DOHH2 (cell line): ENCODE measurements around the gene CTPS2.

Source experiments
- H3F3A ChIP-seq: fragments of 200-600 bp; sonication (generic), shearing (Covaris generic); 2 replicates; pipeline ENCODE4 v1.6.0; 2016; ENCODE audit warnings: antibody characterized with exemption, mild to moderate bottlenecking; ENCODE audit not compliant: control insufficient read depth, insufficient read depth
- H3K27ac ChIP-seq: fragments of 200-600 bp; sonication (generic); 2 replicates; pipeline ENCODE4 v1.5.1; 2014; ENCODE audit warnings: low read depth, mild to moderate bottlenecking, low read length, moderate library complexity
- H3K27me3 ChIP-seq: fragments of 200-600 bp; sonication (generic); 2 replicates; pipeline ENCODE4 v1.6.1; 2014; ENCODE audit warnings: mild to moderate bottlenecking, low read length, mixed read lengths; ENCODE audit not compliant: control insufficient read depth
- H3K36me3 ChIP-seq: fragments of 200-600 bp; sonication (generic); 2 replicates; pipeline ENCODE4 v1.6.1; 2014; ENCODE audit warnings: mild to moderate bottlenecking, low read length, moderate library complexity, mixed read lengths; ENCODE audit not compliant: control insufficient read depth
- H3K4me1 ChIP-seq: fragments of 200-600 bp; sonication (generic); 2 replicates; pipeline ENCODE4 v1.6.1; 2014; ENCODE audit warnings: mild to moderate bottlenecking, low read length, mixed read lengths; ENCODE audit not compliant: control insufficient read depth
- H3K4me2 ChIP-seq: fragments of 200-600 bp; sonication (generic); 2 replicates; pipeline ENCODE4 v1.6.0; 2014; ENCODE audit warnings: mild to moderate bottlenecking, low read length, moderate library complexity
- H3K4me3 ChIP-seq: fragments of 200-600 bp; sonication (generic); 2 replicates; pipeline ENCODE4 v1.5.1; 2014; ENCODE audit warnings: mild to moderate bottlenecking, low read length, mixed read lengths
- H3K79me2 ChIP-seq: fragments of 200-600 bp; sonication (generic); 2 replicates; pipeline ENCODE4 v1.6.1; 2014; ENCODE audit warnings: mild to moderate bottlenecking, low read length, mixed read lengths; ENCODE audit not compliant: control insufficient read depth
- H3K9me2 ChIP-seq: fragments of 200-600 bp; sonication (generic); replicated peaks from 2 replicates; pipeline ENCODE4 v1.6.1; 2014; ENCODE audit warnings: mild to moderate bottlenecking, low read length, mixed read lengths; ENCODE audit not compliant: control insufficient read depth
- H3K9me3 ChIP-seq: fragments of 200-600 bp; sonication (generic); 2 replicates; pipeline ENCODE4 v1.6.1; 2014; ENCODE audit warnings: antibody characterized with exemption, low read length, mixed read lengths; ENCODE audit not compliant: control insufficient read depth, insufficient read depth
- H4K20me1 ChIP-seq: fragments of 200-600 bp; sonication (generic); 2 replicates; pipeline ENCODE4 v1.6.0; 2014; ENCODE audit warnings: low read depth, mild to moderate bottlenecking, antibody characterized with exemption, low read length, moderate library complexity; ENCODE audit not compliant: control insufficient read depth, insufficient read depth
- EZH2phosphoT487 ChIP-seq: fragments of 200-600 bp; sonication (generic); IDR thresholded peaks from 2 replicates; pipeline ENCODE4 v1.6.1; 2017; ENCODE audit warnings: borderline replicate concordance, mild to moderate bottlenecking, antibody characterized with exemption, low read length, moderate library complexity, mixed read lengths
- TF ChIP-seq, protein P1 (sequence below): fragments of 200-600 bp; sonication (generic); IDR thresholded peaks from one replicate; pipeline ENCODE4 v1.5.1; 2014; ENCODE audit warnings: antibody characterized with exemption, mild to moderate bottlenecking, low read depth, low read length; ENCODE audit not compliant: poor library complexity, severe bottlenecking

CTPS2 gene

GRCh38 chrX:16671005-16671404 is 41.5 kb downstream of the CTPS2 start:
- H3K79me2 ChIP-seq: no peaks in the 10 kb centered on the region
- H3K27ac ChIP-seq: no peak overlapping the region
- no peaks in the 10 kb centered on the region for H3K9me2 ChIP-seq
- no peaks in the 10 kb centered on the region for H3F3A ChIP-seq
- TF ChIP-seq EZH2phosphoT487: no peak
- TF ChIP-seq, protein P1, sequence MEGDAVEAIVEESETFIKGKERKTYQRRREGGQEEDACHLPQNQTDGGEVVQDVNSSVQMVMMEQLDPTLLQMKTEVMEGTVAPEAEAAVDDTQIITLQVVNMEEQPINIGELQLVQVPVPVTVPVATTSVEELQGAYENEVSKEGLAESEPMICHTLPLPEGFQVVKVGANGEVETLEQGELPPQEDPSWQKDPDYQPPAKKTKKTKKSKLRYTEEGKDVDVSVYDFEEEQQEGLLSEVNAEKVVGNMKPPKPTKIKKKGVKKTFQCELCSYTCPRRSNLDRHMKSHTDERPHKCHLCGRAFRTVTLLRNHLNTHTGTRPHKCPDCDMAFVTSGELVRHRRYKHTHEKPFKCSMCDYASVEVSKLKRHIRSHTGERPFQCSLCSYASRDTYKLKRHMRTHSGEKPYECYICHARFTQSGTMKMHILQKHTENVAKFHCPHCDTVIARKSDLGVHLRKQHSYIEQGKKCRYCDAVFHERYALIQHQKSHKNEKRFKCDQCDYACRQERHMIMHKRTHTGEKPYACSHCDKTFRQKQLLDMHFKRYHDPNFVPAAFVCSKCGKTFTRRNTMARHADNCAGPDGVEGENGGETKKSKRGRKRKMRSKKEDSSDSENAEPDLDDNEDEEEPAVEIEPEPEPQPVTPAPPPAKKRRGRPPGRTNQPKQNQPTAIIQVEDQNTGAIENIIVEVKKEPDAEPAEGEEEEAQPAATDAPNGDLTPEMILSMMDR: peak; percentile 31
- H3K27me3 ChIP-seq: no peaks in the 10 kb centered on the region
- H4K20me1 ChIP-seq: no peaks in the 10 kb centered on the region
- no peak overlapping the region for H3K4me3 ChIP-seq
- no peaks in the 10 kb centered on the region for H3K9me3 ChIP-seq
- H3K4me2 ChIP-seq: no peak overlapping the region
- H3K4me1 ChIP-seq: no peaks in the 10 kb centered on the region
- H3K36me3 ChIP-seq: peaks cover 42% of the 10 kb centered on the region

DNA sequence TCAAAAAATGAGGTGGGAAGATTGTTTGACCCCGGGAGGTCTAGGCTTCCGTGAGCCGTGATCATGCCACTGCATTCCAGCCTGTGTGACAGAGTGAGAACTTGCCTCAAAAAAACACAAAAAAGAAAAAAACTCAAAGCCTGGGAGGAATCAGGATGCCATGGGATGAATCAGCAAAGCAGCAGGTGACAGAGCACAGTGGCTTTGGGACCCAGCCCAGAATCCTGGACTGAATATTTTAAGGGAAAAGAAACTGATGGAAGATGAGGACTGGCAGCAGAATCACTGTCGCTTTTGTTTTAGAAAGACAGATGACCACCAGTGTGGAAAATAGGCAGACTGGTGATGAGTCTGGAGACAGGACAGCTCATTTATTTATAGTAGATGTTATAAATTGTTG is 45.9 kb downstream of the CTPS2 start:
- Histone ChIP-seq H3K4me3 (no peak overlapping the region), H3F3A (no peaks in the 10 kb centered on the region), H4K20me1 (no peaks in the 10 kb centered on the region), H3K27ac (no peak overlapping the region), H3K79me2 (no peaks in the 10 kb centered on the region), H3K9me2 (no peaks in the 10 kb centered on the region), H3K9me3 (no peaks in the 10 kb centered on the region), H3K36me3 (peaks cover 45% of the 10 kb centered on the region), H3K4me1 (no peaks in the 10 kb centered on the region), H3K27me3 (no peaks in the 10 kb centered on the region), H3K4me2 (no peak overlapping the region)
- TF ChIP-seq, protein P1: no peak
- TF ChIP-seq EZH2phosphoT487: no peak

DNA sequence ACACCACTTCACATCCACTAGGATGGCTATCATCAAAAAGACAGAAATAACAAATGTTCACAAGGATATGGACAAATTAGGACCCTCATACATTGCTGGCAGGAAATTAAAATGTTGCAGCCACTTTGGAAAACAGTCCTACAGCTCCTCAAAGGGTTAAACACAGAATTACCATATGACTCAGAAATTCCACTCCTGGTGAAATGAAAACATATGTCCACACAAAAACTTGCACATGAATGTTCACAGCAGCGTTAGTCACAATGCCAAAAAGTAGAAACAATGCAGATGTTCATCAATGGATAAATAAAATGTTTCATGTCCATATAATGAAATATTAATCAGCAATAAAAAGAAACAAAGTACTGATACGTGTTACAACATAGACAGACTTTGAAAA is 47.4 kb downstream of the CTPS2 start:
- Histone ChIP-seq H3K79me2 (no peaks in the 10 kb centered on the region), H3K4me3 (no peak overlapping the region), H4K20me1 (no peaks in the 10 kb centered on the region), H3K4me1 (no peaks in the 10 kb centered on the region), H3K27me3 (no peaks in the 10 kb centered on the region), H3K4me2 (no peak overlapping the region), H3K9me3 (no peaks in the 10 kb centered on the region), H3K36me3 (peaks cover 36% of the 10 kb centered on the region), H3F3A (no peaks in the 10 kb centered on the region), H3K27ac (no peak overlapping the region), H3K9me2 (no peaks in the 10 kb centered on the region)
- no peak for TF ChIP-seq EZH2phosphoT487
- TF ChIP-seq, protein P1: no peak

GRCh38 chrX:16664626-16665025 is 47.8 kb downstream of the CTPS2 start:
- Histone ChIP-seq H3K4me1 (no peaks in the 10 kb centered on the region), H3K79me2 (no peaks in the 10 kb centered on the region), H3F3A (no peaks in the 10 kb centered on the region), H3K27ac (no peak overlapping the region), H3K36me3 (peaks cover 31% of the 10 kb centered on the region; the same call in 1 of the 2 replicates), H3K9me2 (no peaks in the 10 kb centered on the region), H4K20me1 (no peaks in the 10 kb centered on the region), H3K4me2 (no peak overlapping the region), H3K27me3 (no peaks in the 10 kb centered on the region), H3K4me3 (no peak overlapping the region), H3K9me3 (no peaks in the 10 kb centered on the region)
- TF ChIP-seq, protein P1: no peak
- TF ChIP-seq EZH2phosphoT487: no peak
